Esophagus (tissue), 2 donors: ENCODE data around the gene SPDEF. TPM values are rescaled to one million over a fixed set of nuclear protein-coding genes. Genes with fewer than 3 reads are reported as not detected.

Source experiments
- H3K27ac ChIP-seq, 2 donors: one replicate each; pipeline ENCODE4 v1.5.1; 2013; ENCODE audit warnings: low read depth in 2 of 2, mild to moderate bottlenecking in 2 of 2, inconsistent platforms in 1 of 2, low read length in 1 of 2, moderate library complexity in 1 of 2
- H3K27me3 ChIP-seq, 2 donors: one replicate each; pipeline ENCODE4 v1.6.1; 2013; ENCODE audit warnings: low read length in 2 of 2, control low read depth in 1 of 2, mild to moderate bottlenecking in 1 of 2; ENCODE audit not compliant: insufficient read depth in 2 of 2, control insufficient read depth in 1 of 2
- H3K36me3 ChIP-seq, 2 donors: one replicate each; pipeline ENCODE4 v1.6.1; 2013; ENCODE audit warnings: low read length in 1 of 2; ENCODE audit not compliant: control insufficient read depth in 2 of 2, insufficient read depth in 2 of 2
- H3K4me1 ChIP-seq, 2 donors: one replicate each; pipeline ENCODE4 v1.6.1; 2013; ENCODE audit warnings: low read length in 1 of 2; ENCODE audit not compliant: control insufficient read depth in 2 of 2, insufficient read depth in 2 of 2
- H3K4me3 ChIP-seq, 2 donors: one replicate each; pipeline ENCODE4 v1.5.1; 2013; ENCODE audit warnings: low read length in 2 of 2, mild to moderate bottlenecking in 2 of 2, low read depth in 1 of 2, moderate library complexity in 1 of 2
- H3K9me3 ChIP-seq, 2 donors: one replicate each; pipeline ENCODE4 v1.6.1; 2013; ENCODE audit warnings: mild to moderate bottlenecking in 2 of 2, low read depth in 1 of 2, low read length in 1 of 2, moderate library complexity in 1 of 2; ENCODE audit not compliant: control insufficient read depth in 2 of 2, insufficient read depth in 1 of 2
- WGBS, 2 donors: extraction: QIAGEN DNeasy Blood & Tissue Kit; methylation state at CpG; one replicate each; pipeline ENCODE4 v1.1.7; 2013; 5-methylcytosine and 5-hydroxymethylcytosine counted together
- polyA plus RNA-seq, 2 donors: library from polyadenylated mRNA; stranded (reverse); fragments of 200-250 nt; gene quantifications; one replicate each; pipeline ENCODE4 v1.2.3, GENCODE V29; 2013
- donor health status: healthy with polysubstance abuse.
- donor health status: Bipolar disorder and iron deficiency.

Gene SPDEF
- polyA plus RNA-seq, 2 donors = 0.08 TPM

- WGBS, 2 donors = 64 to 69% methylated on average over 23 of the region's 23 CpGs
- Histone ChIP-seq H3K27ac (no peak overlapping the region), H3K27me3 (no peaks in the 10 kb centered on the region), H3K4me3 (peak overlapping the region in 1 of 2 donors; percentile 18), H3K9me3 (no peaks in the 10 kb centered on the region), H3K36me3 (no peaks in the 10 kb centered on the region), H3K4me1 (peaks cover 0 to 7% of the 10 kb centered on the region in 2 donors)
Observed at GRCh38 chr6:34526241-34526972, 29.7 kb downstream of the SPDEF start.

GRCh38 chr6:34525431-34526175 lies 30.5 kb downstream of the SPDEF start:
- Histone ChIP-seq H3K27me3 (no peaks in the 10 kb centered on the region), H3K4me1 (peaks cover 0 to 7% of the 10 kb centered on the region in 2 donors), H3K27ac (no peak overlapping the region), H3K36me3 (no peaks in the 10 kb centered on the region), H3K4me3 (no peak overlapping the region), H3K9me3 (no peaks in the 10 kb centered on the region)
- 90 to 92% methylated on average over 13 of the region's 13 CpGs for WGBS, 2 donors

- no peaks in the 10 kb centered on the region for H3K36me3 ChIP-seq
- WGBS, 2 donors = 83 to 91% methylated on average over 5 of the region's 5 CpGs
- H3K4me1 ChIP-seq = peaks cover 0 to 7% of the 10 kb centered on the region in 2 donors
- no peak overlapping the region for H3K27ac ChIP-seq
- no peak overlapping the region for H3K4me3 ChIP-seq
- no peaks in the 10 kb centered on the region for H3K27me3 ChIP-seq
- H3K9me3 ChIP-seq = no peaks in the 10 kb centered on the region
Observed at GRCh38 chr6:34524971-34525370, 31.2 kb downstream of the SPDEF start.

- 70 to 78% methylated on average over 5 of the region's 5 CpGs for WGBS, 2 donors
Observed at GRCh38 chr6:34524499-34524898, 31.6 kb downstream of the SPDEF start.

GRCh38 chr6:34523441-34524206 lies 32.5 kb downstream of the SPDEF start:
- H3K4me1 ChIP-seq = peaks cover 0 to 7% of the 10 kb centered on the region in 2 donors
- no peaks in the 10 kb centered on the region for H3K27me3 ChIP-seq
- no peaks in the 10 kb centered on the region for H3K9me3 ChIP-seq
- no peak overlapping the region for H3K4me3 ChIP-seq
- 87 to 91% methylated on average over 8 of the region's 8 CpGs for WGBS, 2 donors
- no peak overlapping the region for H3K27ac ChIP-seq
- H3K36me3 ChIP-seq = no peaks in the 10 kb centered on the region

More at GRCh38 chr6:34524499-34524898, 31.6 kb downstream of the SPDEF start:
- H3K27me3 ChIP-seq = no peaks in the 10 kb centered on the region
- H3K27ac ChIP-seq = no peak overlapping the region
- H3K4me3 ChIP-seq = no peak overlapping the region
- H3K36me3 ChIP-seq = no peaks in the 10 kb centered on the region
- H3K9me3 ChIP-seq = no peaks in the 10 kb centered on the region
- peaks cover 0 to 7% of the 10 kb centered on the region in 2 donors for H3K4me1 ChIP-seq

- WGBS, 2 donors = 81 to 83% methylated on average over 10 of the region's 10 CpGs
- Histone ChIP-seq H3K27ac (no peak overlapping the region), H3K36me3 (no peaks in the 10 kb centered on the region), H3K9me3 (no peaks in the 10 kb centered on the region), H3K4me3 (no peak overlapping the region), H3K4me1 (peaks cover 0 to 7% of the 10 kb centered on the region in 2 donors), H3K27me3 (no peaks in the 10 kb centered on the region)
Observed at GRCh38 chr6:34522761-34523160, 33.4 kb downstream of the SPDEF start.

- Histone ChIP-seq H3K36me3 (no peaks in the 10 kb centered on the region), H3K4me3 (no peak overlapping the region)
- WGBS, 2 donors = 85 to 88% methylated on average over 28 of the region's 28 CpGs
Observed at GRCh38 chr6:34521463-34522285, 34.5 kb downstream of the SPDEF start.

GRCh38 chr6:34520645-34521462 lies 35.3 kb downstream of the SPDEF start:
- H3K4me3 ChIP-seq = no peak overlapping the region
- no peaks in the 10 kb centered on the region for H3K9me3 ChIP-seq

More at GRCh38 chr6:34521463-34522285, 34.5 kb downstream of the SPDEF start:
- Histone ChIP-seq H3K9me3 (no peaks in the 10 kb centered on the region), H3K4me1 (peaks cover 0 to 3% of the 10 kb centered on the region in 2 donors), H3K27me3 (no peaks in the 10 kb centered on the region), H3K27ac (no peak overlapping the region)

More at GRCh38 chr6:34520645-34521462, 35.3 kb downstream of the SPDEF start:
- H3K27ac ChIP-seq = no peak overlapping the region
- no peaks in the 10 kb centered on the region for H3K36me3 ChIP-seq
- 87% methylated on average over 24 of the region's 24 CpGs for WGBS, 2 donors
- H3K4me1 ChIP-seq = no peaks in the 10 kb centered on the region
- no peaks in the 10 kb centered on the region for H3K27me3 ChIP-seq
